Activated CD4-positive, CD25-positive, alpha-beta regulatory T cell (primary cell): Measurements from ENCODE around the gene ABCA3.

Experiments used
- DNase-seq, 4 experiments: peaks; one replicate each; lab custom pipeline; 2025; lab: John Stamatoyannopoulos, UW

The ABCA3 gene

DNA sequence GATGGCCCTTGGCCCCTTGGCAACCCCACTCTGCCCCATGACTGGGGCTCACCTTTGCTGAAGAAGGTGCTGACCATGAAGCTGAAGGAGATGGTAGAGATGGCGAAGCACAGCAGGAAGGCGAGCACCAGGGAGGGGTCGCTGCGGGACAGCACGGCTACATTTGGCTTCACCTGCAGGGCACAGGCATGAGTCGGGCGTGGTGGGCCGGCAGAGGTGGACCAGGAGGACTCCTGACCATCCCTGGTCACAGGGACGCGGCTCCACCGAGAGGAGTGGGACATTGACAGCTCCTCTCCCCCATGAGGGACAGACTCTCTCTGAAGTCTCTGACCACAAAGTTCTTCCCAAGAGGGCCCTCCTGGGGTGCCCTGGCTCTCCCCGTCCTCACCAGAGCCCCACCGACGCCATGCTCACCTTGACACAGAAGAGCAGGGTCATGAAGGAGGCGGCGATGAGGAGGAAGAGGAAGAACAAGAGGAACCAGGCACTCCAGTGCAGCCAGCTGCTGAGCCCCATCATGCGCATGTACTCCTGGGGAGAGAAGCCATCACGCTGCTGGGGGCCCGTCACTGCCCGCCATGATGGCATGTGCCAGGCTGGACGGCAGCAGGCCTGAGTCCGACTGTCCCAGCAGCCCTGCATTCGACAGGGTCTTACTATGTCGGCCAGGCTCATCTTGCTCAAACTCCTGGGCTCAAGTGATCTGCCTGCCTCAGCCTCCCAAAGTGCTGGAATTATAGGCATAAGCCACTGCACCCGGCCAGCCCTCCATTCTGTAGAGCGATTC lies 23.1 kb downstream of the ABCA3 start:
- DNase-seq, result no peak

DNA sequence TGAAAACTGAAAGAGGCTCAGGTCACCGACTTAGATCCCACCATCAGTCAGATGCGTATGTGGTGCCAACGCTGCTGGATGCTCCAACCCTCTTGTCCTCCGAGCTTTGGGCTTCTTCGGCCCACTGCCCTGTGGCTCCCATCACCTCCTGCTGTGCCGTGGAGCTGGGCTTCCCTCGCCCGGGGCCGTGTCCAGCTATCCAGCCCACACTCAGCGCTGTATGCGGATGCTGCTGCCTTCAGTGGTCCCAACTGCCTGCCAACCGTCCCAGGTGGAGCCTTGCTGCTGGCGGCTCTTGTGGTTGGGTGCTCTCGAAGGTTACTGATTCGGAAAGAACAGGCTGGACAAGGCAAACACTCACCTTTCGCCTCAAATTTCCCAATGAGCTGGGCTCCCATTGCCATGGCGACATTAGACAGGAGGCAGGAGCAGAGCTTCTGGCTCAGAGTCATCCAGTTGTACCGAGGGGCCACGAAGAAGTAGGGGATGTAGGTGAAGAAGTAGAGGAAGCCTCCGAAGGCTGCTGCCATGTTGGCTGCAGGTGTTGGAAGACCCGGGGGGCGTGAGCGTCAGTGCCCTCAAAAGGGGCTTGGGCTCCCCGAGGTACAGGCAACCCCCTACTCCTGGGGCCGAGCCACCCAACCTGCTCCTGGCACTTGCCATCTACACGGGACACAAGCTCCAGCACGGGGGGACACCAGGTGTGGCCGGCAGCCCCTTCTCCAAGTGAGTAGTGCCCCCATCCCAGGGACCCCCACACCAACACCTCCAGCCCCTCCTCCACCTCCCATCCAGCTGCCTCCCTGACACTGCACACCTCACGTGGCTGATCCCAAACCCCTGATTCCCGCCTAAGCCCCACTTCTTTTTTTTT lies 32.2 kb downstream of the ABCA3 start:
- DNase-seq, result no peak

DNA sequence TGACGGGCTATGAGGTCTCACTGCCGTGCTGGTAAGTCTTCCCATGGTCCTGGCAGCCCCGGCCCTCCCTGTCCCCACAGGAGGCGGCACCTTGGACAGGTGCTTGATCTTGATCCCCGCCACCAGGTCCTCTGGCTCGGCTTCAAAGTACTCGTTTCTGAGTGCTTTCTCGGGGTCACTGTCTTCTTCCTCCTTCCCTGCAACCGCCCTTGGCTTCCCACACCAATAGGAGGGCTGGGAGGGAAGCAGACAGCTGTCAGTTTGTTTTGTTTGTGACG lies 40.7 kb downstream of the ABCA3 start:
- DNase-seq, result no peak

DNA sequence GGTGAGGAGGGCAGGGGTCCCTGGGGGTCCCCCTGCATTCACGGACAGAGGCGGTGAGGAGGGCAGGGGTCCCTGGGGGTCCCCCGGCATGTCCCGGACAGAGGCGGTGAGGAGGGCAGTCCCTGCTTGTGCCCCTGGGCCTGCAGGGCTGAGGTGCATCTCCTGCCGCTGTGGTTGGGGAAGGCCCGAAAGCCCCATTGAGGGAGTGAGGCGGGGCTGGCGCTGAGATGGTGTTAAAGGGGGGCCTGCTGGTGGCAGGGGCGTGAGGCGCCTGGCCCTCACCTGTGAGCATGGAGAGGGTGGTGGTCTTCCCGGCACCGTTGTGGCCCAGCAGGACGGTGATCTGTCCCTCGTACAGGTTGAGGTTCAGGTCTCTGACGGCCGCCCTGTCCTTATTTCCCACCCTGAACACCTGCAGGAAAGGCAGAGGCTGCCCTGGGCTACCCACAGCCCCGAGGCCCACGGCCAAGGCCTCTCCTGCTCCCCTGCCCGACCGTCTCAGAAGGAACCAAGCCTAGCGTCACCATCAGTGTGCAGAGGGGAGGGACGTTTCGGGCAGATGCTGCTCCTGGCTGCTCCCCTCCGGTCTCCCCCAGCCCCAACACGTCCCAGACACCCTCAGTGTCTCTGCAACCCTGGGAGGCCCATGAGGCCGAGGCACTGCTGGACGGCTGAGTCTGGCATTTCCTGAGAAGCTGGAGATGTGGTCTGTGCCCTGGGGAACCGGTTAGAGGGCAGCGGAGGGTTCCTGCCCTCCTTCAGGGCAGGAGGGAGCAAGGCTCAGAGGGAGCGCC lies 41.2 kb downstream of the ABCA3 start:
- no peak for DNase-seq

DNA sequence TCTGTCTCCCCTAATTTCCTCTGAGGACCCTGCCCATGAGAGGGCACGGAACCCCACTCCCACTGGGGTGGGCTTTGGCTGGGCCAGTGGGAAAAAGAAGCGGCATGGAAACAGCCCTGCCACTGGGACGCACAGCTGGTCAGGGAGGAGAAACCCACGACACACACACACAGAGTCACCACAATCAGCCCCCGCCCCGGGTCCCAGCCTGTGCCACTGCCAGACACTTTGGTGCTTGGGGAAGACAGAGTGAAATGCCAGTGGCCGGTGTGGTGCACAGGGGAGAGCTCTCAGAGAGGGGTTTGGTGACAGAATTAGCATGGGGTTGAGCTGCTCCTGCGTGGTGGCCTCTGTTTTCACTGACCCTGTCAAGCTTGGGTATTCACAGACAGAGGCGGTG lies 41.9 kb downstream of the ABCA3 start:
- no peak for DNase-seq

DNA sequence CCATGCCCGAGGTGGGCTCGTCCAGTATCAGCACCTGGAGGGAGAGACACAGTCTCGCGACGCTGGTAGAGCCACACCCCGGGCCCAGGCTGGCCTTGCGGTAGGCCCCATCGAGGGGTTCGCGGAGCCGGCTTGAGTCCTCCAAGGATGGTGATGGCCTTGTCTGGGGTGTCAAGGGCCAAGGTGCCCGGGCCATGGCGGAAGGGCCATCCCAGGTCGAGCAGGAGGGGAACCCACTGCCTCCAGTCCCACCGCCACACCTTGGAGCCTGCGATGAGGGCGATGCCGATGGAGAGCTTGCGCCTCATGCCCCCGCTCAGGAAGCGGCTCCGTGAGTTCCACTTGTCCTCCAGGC lies 43.0 kb downstream of the ABCA3 start:
- DNase-seq, result no peak

DNA sequence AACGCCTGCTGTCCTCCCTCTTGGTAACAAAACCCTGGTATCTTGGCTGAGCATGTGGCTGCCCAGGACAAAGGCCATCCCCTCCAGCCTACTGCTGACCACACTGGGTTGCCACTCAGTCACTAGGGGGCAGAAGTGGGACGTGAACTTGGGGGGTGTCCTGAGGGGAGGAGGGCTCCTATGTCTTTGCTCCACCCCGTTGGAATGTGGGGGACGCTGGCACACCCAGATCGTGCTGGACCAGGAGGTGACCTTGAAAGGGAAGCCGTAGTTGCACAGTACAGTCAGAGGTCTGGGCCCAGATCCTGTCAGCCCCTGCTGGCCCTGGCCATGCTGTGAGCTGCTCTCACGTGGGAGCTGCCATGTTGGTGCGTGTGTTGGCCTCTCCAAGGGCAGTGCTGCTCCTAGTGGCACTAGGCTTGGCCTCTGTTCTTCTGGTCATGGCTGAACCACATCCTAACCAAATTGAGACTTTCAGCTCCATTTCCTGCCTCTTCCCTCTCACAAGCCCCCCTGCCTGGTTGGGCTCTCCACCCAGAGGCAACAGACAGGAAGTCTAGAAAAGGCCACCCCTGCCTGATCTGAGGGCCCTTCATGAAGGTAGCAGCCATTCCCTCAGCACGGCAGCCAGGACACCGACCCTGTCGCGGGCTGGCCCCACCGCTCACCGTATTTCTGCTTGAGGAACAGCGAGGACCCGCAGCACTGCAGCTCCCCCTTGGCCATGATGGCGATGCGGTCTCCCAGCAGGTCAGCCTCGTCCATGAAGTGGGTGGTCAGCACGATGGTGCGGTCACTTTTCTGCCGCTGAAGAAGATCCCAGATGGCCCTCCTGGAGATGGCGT lies 43.6 kb downstream of the ABCA3 start:
- DNase-seq, result no peak

DNA sequence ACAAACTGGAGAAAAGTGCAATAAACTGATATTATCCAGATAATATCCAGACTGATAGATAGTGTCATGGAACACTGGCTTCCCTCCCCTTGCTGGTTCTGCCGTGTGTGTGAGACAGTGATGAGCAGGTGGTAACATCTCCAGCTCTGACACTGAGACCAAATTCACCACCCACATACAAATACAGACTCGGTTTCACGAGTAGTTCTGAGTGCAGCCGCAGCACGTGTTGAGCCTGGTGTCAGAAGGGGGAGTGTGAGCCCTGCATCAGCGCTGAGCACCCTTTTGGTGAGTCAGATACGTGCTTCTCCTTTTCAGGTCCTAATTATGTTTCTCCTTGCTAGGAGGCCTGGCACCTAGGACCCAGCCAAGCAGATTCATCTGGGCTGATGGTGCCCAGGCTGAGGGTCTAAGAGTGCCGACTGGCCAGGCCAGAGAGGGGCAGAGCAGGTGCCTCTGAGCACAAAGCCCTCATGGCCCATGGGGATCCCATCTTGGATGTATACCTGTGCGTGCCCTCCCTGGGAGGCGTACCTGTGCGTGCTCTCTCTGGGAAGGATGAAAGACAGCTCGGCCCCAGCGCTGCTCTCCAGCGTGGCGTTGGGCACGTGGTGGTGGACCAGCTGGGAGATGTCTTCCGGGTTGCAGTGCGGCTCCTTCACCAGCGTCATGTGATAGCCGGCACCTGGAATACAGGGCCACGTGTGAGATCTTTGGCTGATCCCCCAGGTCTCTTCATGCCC lies 45.3 kb downstream of the ABCA3 start:
- DNase-seq, result no peak

DNA sequence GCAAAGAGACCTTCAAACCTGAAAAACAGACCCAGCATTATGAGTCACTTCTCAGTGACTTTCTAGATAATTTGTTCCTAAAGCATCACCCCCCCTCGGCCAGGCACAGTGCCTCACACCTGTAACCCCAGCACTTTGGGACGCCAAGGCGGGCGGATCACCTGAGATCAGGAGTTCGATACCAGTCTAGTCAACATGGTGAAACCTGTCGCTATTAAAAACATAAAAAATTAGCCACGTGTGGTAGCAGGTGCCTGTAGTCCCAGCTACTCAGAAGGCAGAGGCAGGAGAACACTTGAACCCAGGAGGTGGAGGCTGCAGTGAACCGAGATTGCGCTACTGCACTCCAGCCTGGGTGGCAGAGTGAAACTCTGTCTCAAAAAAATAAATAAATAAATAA lies 48.3 kb downstream of the ABCA3 start:
- DNase-seq, result no peak

DNA sequence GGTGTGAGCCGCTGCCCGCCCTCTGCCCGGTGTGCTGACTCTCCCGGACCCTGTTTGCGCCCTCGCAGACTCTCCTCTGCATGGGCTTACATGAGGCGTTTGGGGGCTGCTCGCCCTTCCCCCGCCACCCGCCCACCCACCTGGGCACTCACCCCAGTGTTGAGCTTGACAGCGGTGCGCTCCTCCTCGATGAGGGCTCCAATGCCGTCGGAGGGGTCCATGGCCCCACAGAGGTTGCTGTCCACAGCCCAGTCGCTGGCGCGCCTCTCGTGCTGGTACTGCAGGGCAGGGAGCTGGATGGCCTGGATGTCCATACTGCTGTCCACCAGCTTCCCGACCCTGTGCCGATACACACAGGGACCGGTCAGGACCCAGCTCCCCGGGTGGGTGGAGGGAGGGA lies 51.2 kb downstream of the ABCA3 start:
- no peak for DNase-seq

DNA sequence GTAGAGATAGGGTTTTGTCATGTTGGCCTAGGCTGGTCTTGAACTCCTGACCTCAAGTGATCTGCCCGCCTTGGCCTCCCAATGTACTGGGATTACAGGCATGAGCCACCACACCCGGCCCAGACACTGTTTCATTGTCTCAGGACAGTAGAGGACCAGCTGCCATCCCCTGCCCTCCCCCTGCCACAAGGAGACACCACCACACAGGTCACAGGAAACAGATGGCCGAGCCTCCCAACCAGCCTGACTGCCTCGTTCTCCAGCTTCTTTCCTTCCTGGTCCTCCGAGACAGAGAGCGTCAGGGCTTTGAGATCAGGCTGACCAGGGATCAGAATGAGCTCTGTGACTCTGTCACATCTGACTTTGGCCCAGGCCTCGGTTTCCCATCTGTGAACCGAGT lies 51.8 kb downstream of the ABCA3 start:
- DNase-seq, result no peak

DNA sequence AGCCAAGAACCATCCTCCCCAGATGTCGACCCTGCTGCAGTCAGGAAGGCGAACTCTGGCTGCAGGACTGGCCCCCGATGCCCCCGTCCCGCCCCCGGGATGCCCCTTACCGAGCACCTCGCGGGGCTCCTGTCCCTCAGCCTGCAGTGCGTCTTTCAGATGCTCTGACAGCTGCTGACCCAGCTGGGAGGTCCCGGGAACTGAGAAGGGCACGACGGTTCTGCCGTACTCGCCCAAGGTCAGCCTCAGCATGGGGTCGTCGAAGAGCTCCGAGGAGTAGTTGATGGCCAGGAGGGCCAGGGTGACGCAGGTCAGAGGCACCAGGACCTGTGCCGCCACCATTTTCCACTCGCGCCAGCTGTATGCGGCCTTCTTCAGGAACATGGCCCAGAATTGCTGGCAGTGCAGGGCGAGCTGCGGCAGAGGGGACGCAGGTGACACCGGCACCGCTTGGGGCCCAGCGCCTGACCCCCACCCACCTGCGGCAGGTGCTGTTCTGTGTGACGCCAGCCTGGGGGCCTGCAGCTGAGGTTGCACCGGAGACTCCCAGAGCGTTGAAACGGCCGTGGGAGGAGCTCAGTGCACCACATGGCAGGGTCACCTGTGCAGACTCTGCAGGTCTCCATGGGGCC lies 52.5 kb downstream of the ABCA3 start:
- DNase-seq, result no peak

DNA sequence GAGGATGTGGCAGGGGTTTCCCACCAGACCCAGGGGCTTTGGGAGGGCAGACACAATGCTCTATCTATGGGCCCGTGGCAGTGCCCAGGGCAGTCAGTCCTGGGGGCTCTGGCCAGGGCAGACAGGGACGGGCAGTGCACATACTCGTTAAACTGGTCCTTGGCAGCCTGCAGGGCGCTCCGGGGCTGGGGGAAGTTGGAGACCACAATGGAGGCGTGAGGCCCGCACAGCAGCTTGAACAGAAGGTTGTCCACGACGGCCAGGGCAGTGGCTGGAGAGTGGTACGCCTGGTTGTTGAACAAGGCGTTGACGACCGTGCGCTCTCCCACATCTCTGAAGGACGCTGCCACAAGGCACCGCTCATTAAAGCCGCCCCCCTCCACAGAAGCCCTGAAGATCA lies 54.0 kb downstream of the ABCA3 start:
- DNase-seq, result no peak

DNA sequence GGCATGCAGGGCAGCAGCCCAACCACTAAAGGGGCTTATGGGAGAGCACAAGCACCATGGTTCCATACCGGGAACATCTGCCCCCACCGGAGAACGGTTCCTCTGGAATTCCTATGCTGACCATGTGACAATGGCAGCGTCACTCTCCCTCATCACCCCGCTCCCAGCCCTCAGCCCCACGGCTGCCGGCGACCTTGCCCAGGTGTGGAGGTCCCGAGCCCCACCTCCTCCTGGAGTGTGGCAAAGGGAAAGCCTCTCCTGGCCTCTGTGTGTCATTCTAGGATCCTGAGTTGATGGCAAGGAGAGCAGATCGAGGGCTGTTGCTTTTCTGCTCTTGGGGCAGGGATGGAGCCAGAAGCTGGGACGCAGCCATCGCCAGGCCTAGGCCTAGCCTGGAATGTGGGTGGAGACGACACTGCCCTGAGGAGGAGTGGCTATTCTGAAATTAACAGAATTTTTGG lies 54.8 kb downstream of the ABCA3 start:
- no peak for DNase-seq

DNA sequence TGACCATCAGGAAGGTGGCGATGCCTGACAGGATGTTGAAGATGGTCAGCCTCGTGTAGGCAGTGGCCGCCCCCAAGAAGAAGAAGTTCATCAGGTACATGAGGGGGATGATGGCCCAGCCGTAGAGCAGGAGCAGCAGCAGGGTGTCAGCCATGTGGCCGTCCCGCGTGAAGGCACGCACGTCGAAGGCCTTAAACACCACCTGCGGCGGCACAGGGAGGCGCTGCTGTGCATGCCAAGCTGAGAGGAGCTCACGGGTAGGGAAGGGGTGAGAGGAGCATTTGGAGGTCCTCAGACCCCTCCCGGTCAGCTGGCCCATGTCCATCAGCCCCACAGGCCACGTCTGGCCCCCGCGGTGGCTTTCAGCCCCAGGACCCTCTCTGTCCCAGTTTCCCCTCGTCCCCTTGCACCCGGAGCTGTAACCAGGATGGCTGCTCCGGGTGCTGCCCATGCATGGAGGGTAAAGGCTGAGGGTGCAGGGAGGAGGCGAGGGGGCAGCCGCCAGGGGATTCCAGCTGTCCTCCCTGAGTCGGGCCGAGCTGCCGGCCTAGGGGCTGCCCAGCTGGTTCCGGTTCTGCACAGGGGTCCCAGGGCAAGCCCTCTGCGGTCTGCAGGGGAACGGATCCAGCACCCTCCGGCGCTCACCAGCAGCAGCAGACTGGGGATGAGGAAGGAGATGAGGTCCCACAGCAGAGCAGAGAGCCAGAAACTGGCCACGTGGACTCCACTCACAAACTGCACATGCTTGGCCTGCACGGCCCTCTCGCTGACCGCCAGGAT lies 55.5 kb downstream of the ABCA3 start:
- DNase-seq, result no peak

DNA sequence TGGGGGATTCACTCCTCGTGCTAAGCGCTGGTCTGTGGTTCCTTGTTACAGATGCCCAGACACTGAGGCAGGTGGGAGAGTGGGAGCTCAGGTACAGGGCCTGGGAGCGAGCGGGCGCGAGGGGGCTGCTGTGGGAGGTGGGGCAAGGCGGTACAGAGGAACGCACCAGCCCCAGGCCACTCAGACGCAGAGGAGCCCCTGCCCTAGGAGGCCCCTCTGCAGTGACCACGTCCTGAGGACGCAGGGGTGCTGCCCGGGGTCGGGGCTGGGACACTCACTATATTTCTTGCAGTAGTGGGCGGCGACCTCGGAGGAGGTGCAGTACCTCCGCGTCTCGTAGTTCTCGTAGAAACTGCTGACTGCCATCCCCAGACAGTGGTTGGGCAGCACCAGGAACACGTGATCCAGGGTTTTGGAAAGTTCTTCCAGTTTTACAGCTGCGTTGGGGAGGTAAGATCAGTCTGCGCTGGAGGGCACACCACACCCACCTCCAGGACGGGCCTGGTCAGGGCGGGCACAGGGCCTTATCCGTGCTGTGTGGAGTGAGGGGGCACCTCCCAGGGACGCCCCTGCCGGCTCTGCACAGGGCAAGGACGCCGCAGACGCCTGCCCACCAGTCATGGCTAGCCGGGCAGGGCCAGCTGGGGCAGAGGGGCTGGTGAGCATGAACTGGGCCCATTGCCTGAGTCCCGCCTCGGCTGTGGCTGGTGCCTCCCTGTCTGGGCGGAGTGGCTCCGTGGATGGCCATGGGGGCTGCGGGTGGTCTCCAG lies 56.3 kb downstream of the ABCA3 start:
- no peak for DNase-seq

DNA sequence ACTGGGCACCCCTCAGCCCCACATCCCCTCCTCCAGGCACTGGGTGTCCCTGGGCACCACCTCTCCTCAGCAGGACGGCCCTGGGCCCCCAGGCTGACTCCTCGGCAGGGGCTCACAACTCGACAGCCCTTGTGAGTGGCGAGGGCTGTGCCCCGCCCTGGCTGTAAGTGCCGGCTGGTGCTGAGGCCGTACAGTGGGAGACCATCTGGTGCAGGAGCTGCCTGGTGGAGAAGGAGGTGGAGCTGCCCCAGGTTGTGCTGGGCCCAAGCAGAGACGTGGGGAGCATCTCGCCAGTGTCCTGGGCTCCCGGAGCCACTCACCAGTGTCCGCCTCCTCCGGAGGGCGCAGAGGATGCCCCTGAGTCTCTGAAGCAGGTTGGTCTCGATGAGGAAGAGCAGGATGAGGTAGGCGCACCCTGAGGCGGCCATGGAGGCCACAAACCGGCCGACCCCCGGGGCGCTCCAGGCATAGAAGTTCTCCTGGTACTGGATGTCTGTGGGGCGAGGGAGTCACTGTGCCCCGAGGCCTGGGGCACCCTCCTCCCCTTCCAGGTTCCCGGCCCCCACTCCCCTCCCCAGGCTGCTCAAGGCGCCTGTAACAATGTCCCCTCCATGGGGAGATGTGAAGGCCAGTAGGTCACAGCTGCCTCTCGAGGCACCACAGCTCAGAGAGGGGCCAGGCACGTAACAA lies 57.5 kb downstream of the ABCA3 start:
- DNase-seq, result no peak

DNA sequence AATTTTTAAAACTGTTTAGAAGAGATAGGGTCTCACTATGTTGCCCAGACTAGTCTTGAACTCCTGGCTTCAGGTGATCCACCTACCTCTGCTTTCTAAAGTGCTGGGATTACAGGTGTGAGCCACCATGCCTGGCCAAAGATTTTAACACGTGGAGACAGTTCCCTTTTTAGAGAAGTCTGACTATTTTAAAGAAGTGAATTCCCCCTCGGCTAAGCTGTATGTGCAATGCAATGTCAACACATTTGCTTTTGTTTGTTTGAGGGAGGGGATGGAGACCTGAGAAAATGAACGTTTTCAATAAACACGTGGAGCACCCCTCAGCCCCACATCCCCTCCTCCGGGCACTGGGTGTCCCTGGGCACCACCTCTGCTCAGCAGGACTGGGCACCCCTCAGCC lies 58.3 kb downstream of the ABCA3 start:
- DNase-seq, result no peak
